H9 (cell line): ENCODE results near the gene DCUN1D2. TPM values are rescaled to one million over a fixed set of nuclear protein-coding genes. Genes with fewer than 3 reads are reported as not detected.
"Not testable (repeated sequence)": the region's sequence is repeated elsewhere in the genome, so short reads cannot be mapped to it uniquely, and the experiment has no call there.

Source experiments
- DNase-seq: peaks from one replicate; pipeline ENCODE4 v3.0.0-alpha.2; 2017
- H2AFZ ChIP-seq: one replicate; pipeline ENCODE4 v1.6.1; 2013; ENCODE audit warnings: mild to moderate bottlenecking, low read length, control low read depth, moderate library complexity
- H2AK5ac ChIP-seq: 2 replicates; pipeline ENCODE4 v1.6.1; 2013; ENCODE audit warnings: low read length, control low read depth, mixed read lengths; ENCODE audit not compliant: insufficient read length
- H2BK120ac ChIP-seq: one replicate; pipeline ENCODE4 v1.6.1; 2013; ENCODE audit warnings: low read depth, mild to moderate bottlenecking, low read length, control low read depth, inconsistent platforms; ENCODE audit not compliant: poor library complexity, severe bottlenecking
- H2BK12ac ChIP-seq: 2 replicates; pipeline ENCODE4 v1.6.1; 2013; ENCODE audit warnings: low read length, control low read depth, mixed read lengths, low read depth; ENCODE audit not compliant: insufficient read length
- H2BK15ac ChIP-seq: 2 replicates; pipeline ENCODE4 v1.6.1; 2013; ENCODE audit warnings: low read depth, low read length, control low read depth
- H2BK20ac ChIP-seq: one replicate; pipeline ENCODE4 v1.6.1; 2013; ENCODE audit warnings: low read depth, mild to moderate bottlenecking, low read length, control low read depth, inconsistent platforms; ENCODE audit not compliant: poor library complexity, severe bottlenecking
- H2BK5ac ChIP-seq: 2 replicates; pipeline ENCODE4 v1.6.1; 2013; ENCODE audit warnings: low read length, control low read depth, mixed read lengths; ENCODE audit not compliant: insufficient read length
- H3K14ac ChIP-seq: 2 replicates; pipeline ENCODE4 v1.6.1; 2013; ENCODE audit warnings: low read length, control low read depth; ENCODE audit not compliant: insufficient read depth
- H3K18ac ChIP-seq: 2 replicates; pipeline ENCODE4 v1.6.1; 2013; ENCODE audit warnings: low read depth, mild to moderate bottlenecking, mixed read lengths, low read length, control low read depth; ENCODE audit not compliant: insufficient read length
- H3K23ac ChIP-seq: 2 replicates; pipeline ENCODE4 v1.6.1; 2013; ENCODE audit warnings: low read length, control low read depth, mixed read lengths, low read depth; ENCODE audit not compliant: insufficient read length
- H3K23me2 ChIP-seq: 2 replicates; pipeline ENCODE4 v1.6.1; 2013; ENCODE audit warnings: low read depth, mild to moderate bottlenecking, mixed read lengths, low read length, control low read depth; ENCODE audit not compliant: insufficient read length, poor library complexity, severe bottlenecking
- H3K27ac ChIP-seq: 2 replicates; pipeline ENCODE4 v1.5.1; 2013; ENCODE audit warnings: low read length, control low read depth, mixed read lengths, low read depth; ENCODE audit not compliant: insufficient read length
- H3K27me3 ChIP-seq: 2 replicates; pipeline ENCODE4 v1.6.1; 2013; ENCODE audit warnings: low read length, control low read depth, inconsistent platforms; ENCODE audit not compliant: insufficient read depth
- H3K4ac ChIP-seq: 2 replicates; pipeline ENCODE4 v1.6.1; 2013; ENCODE audit warnings: low read depth, mild to moderate bottlenecking, control low read depth, inconsistent platforms, low read length, moderate library complexity
- H3K4me1 ChIP-seq: 2 replicates; pipeline ENCODE4 v1.6.1; 2013; ENCODE audit warnings: low read length, control low read depth, inconsistent platforms; ENCODE audit not compliant: insufficient read depth
- H3K4me2 ChIP-seq: 2 replicates; pipeline ENCODE4 v1.6.1; 2013; ENCODE audit warnings: low read length, control low read depth, mixed read lengths; ENCODE audit not compliant: insufficient read length, insufficient read depth
- H3K56ac ChIP-seq: 2 replicates; pipeline ENCODE4 v1.6.1; 2013; ENCODE audit warnings: low read depth, mild to moderate bottlenecking, mixed read lengths, low read length, control low read depth; ENCODE audit not compliant: insufficient read length
- H3K79me1 ChIP-seq: 2 replicates; pipeline ENCODE4 v1.6.1; 2013; ENCODE audit warnings: low read depth, mild to moderate bottlenecking, moderate library complexity, low read length, control low read depth, inconsistent platforms; ENCODE audit not compliant: insufficient read depth, poor library complexity, severe bottlenecking
- H3K79me2 ChIP-seq: 2 replicates; pipeline ENCODE4 v1.6.1; 2013; ENCODE audit warnings: low read length, control low read depth, inconsistent platforms; ENCODE audit not compliant: insufficient read depth
- H3K9ac ChIP-seq: 2 replicates; pipeline ENCODE4 v1.6.1; 2013; ENCODE audit warnings: low read length, control low read depth, mixed read lengths; ENCODE audit not compliant: insufficient read length; ENCODE audit errors: extremely low read depth
- H3K9me3 ChIP-seq: one replicate; pipeline ENCODE4 v1.6.1; 2013; ENCODE audit warnings: low read depth, low read length, inconsistent platforms; ENCODE audit not compliant: control insufficient read depth
- H3T11ph ChIP-seq: one replicate; pipeline ENCODE4 v1.6.1; 2013; ENCODE audit warnings: mild to moderate bottlenecking, low read length, control low read depth, inconsistent platforms
- H4K20me1 ChIP-seq: one replicate; pipeline ENCODE4 v1.6.1; 2013; ENCODE audit not compliant: control insufficient read depth, insufficient read length, insufficient read depth
- H4K5ac ChIP-seq: 2 replicates; pipeline ENCODE4 v1.6.1; 2013; ENCODE audit warnings: low read depth, mild to moderate bottlenecking, mixed read lengths, low read length, control low read depth; ENCODE audit not compliant: insufficient read length
- H4K8ac ChIP-seq: replicated peaks from 2 replicates; pipeline ENCODE4 v1.6.1; 2013; ENCODE audit warnings: low read length, control low read depth, mixed read lengths, low read depth; ENCODE audit not compliant: insufficient read length
- H4K91ac ChIP-seq: 2 replicates; pipeline ENCODE4 v1.6.1; 2013; ENCODE audit warnings: low read depth, mild to moderate bottlenecking, moderate library complexity, mixed read lengths, low read length, control low read depth; ENCODE audit not compliant: insufficient read length
- H3K27ac Mint-ChIP-seq, 3 experiments: 2 replicates in 2 of 3; 3 replicates in 1 of 3; pipeline ENCODE4 v1.8.0; 2020 to 2021; ENCODE audit warnings: mixed read lengths in 3 of 3, mild to moderate bottlenecking in 1 of 3, moderate library complexity in 1 of 3
- H3K27me3 Mint-ChIP-seq: 2 replicates; pipeline ENCODE4 v1.8.0; 2021; ENCODE audit warnings: low read depth, mild to moderate bottlenecking, moderate library complexity, mixed read lengths
- H3K36me3 Mint-ChIP-seq, 3 experiments: 2 replicates in 2 of 3; 3 replicates in 1 of 3; pipeline ENCODE4 v1.8.0; 2020 to 2021; ENCODE audit warnings: low read depth in 3 of 3, mixed read lengths in 3 of 3; ENCODE audit not compliant: insufficient read depth in 1 of 3
- H3K4me1 Mint-ChIP-seq, 2 experiments: 2 replicates each; pipeline ENCODE4 v1.8.0; 2020; ENCODE audit warnings: mixed read lengths in 2 of 2
- H3K4me3 Mint-ChIP-seq, 2 experiments: 2 replicates in 1 of 2; 3 replicates in 1 of 2; pipeline ENCODE4 v1.8.0; 2020 to 2021; ENCODE audit warnings: mild to moderate bottlenecking in 2 of 2, mixed read lengths in 2 of 2, moderate library complexity in 1 of 2
- H3K9me3 Mint-ChIP-seq, 2 experiments: 2 replicates in 1 of 2; 3 replicates in 1 of 2; pipeline ENCODE4 v1.8.0; 2020; ENCODE audit warnings: mild to moderate bottlenecking in 2 of 2, mixed read lengths in 2 of 2, moderate library complexity in 1 of 2
- WGBS: extraction: QIAGEN DNeasy Blood & Tissue Kit; methylation state at CpG from one replicate; pipeline ENCODE4 v1.1.7; 2013; ENCODE audit warnings: missing lambda C conversion rate, low lambda C conversion rate, mixed read lengths; ENCODE audit not compliant: insufficient read length; ENCODE audit errors: extremely low coverage; 5-methylcytosine and 5-hydroxymethylcytosine counted together
- total RNA-seq: library from RNA; stranded (reverse); gene quantifications from 2 replicates; pipeline ENCODE4 v1.2.1, GENCODE V29; 2021

The DCUN1D2 gene
- total RNA-seq, 1 experiment from 2014 or later: 36.8 TPM

- not testable (repeated sequence) for H4K8ac ChIP-seq, H2AFZ ChIP-seq, H2BK20ac ChIP-seq, H3K23ac ChIP-seq, H2BK15ac ChIP-seq, H3K4ac ChIP-seq, H2BK120ac ChIP-seq, H3K36me3 Mint-ChIP-seq, DNase-seq, H3K4me1 Mint-ChIP-seq, H4K91ac ChIP-seq, H3K27ac ChIP-seq, H2AK5ac ChIP-seq, H4K20me1 ChIP-seq, H4K5ac ChIP-seq, H3K56ac ChIP-seq, H3K27me3 Mint-ChIP-seq, H3K4me1 ChIP-seq, H3K9me3 ChIP-seq, H3K4me2 ChIP-seq, H3K27ac Mint-ChIP-seq, H3K18ac ChIP-seq, H3K9me3 Mint-ChIP-seq, H3K4me3 Mint-ChIP-seq, H3K14ac ChIP-seq, H3K23me2 ChIP-seq, H3K27me3 ChIP-seq, H3K9ac ChIP-seq, H2BK12ac ChIP-seq, H3K79me1 ChIP-seq, H2BK5ac ChIP-seq, H3K79me2 ChIP-seq, H3T11ph ChIP-seq
- WGBS: no CpG with 5 or more reads among the region's 15 CpGs
These were observed 54.6 kb downstream of the DCUN1D2 start for GRCh38 chr13:113435907-113436306.
